GM23248 (cell line): ENCODE measurements around the gene MTCL1. TPM values are rescaled to one million over a fixed set of nuclear protein-coding genes. Genes with fewer than 3 reads are reported as not detected.

Experiments
- DNase-seq: peaks from one replicate; pipeline ENCODE4 v3.0.0-alpha.2; 2015
- H2AFZ ChIP-seq: fragments of 200-600 bp; sonication (generic); 2 replicates; pipeline ENCODE4 v1.6.1; 2016; ENCODE audit warnings: antibody characterized with exemption
- H3F3A ChIP-seq: fragments of 200-600 bp; sonication (generic); 2 replicates; pipeline ENCODE4 v1.6.1; 2016; ENCODE audit warnings: mild to moderate bottlenecking, antibody characterized with exemption, mixed run types; ENCODE audit not compliant: insufficient read depth
- H3K27ac ChIP-seq: fragments of 200-600 bp; sonication (generic); 2 replicates; pipeline ENCODE4 v1.5.1; 2016; ENCODE audit warnings: mild to moderate bottlenecking
- H3K27me3 ChIP-seq: fragments of 200-600 bp; sonication (generic); replicated peaks from 2 replicates; pipeline ENCODE4 v1.6.1; 2016; ENCODE audit warnings: mild to moderate bottlenecking; ENCODE audit not compliant: insufficient read depth
- H3K36me3 ChIP-seq: fragments of 200-600 bp; sonication (generic); 2 replicates; pipeline ENCODE4 v1.6.1; 2016; ENCODE audit warnings: low read depth, mild to moderate bottlenecking
- H3K4me1 ChIP-seq: fragments of 200-600 bp; sonication (generic); 2 replicates; pipeline ENCODE4 v1.6.1; 2016; ENCODE audit warnings: mild to moderate bottlenecking; ENCODE audit not compliant: insufficient read depth
- H3K4me2 ChIP-seq: fragments of 200-600 bp; sonication (generic); one replicate; pipeline ENCODE4 v1.6.1; 2016; ENCODE audit warnings: mild to moderate bottlenecking; ENCODE audit not compliant: unreplicated experiment
- H3K4me3 ChIP-seq: fragments of 200-600 bp; sonication (generic); 2 replicates; pipeline ENCODE4 v1.5.1; 2016; ENCODE audit warnings: mild to moderate bottlenecking
- H3K79me2 ChIP-seq: fragments of 200-600 bp; sonication (generic); 2 replicates; pipeline ENCODE4 v1.6.1; 2016; ENCODE audit warnings: mild to moderate bottlenecking; ENCODE audit not compliant: insufficient read depth
- H3K9ac ChIP-seq: fragments of 200-600 bp; sonication (generic); 2 replicates; pipeline ENCODE4 v1.6.1; 2016; ENCODE audit warnings: mild to moderate bottlenecking
- H3K9me2 ChIP-seq: fragments of 200-600 bp; sonication (generic); 2 replicates; pipeline ENCODE4 v1.6.1; 2016; ENCODE audit warnings: mixed run types, mild to moderate bottlenecking, moderate library complexity; ENCODE audit not compliant: insufficient read depth
- H3K9me3 ChIP-seq: fragments of 200-600 bp; sonication (generic); one replicate; pipeline ENCODE4 v1.6.1; 2017; ENCODE audit warnings: low read depth
- H4K20me1 ChIP-seq: fragments of 200-600 bp; sonication (generic); 2 replicates; pipeline ENCODE4 v1.6.0; 2016; ENCODE audit not compliant: insufficient read depth
- EZH2 ChIP-seq: fragments of 200-600 bp; sonication (generic); IDR thresholded peaks from 2 replicates; pipeline ENCODE4 v1.6.1; 2018; ENCODE audit warnings: antibody characterized with exemption, mild to moderate bottlenecking; ENCODE audit not compliant: insufficient read depth, poor library complexity, severe bottlenecking
- EZH2phosphoT487 ChIP-seq: fragments of 200-600 bp; sonication (generic); IDR thresholded peaks from 2 replicates; pipeline ENCODE4 v1.6.1; 2018; ENCODE audit warnings: antibody characterized with exemption, moderate library complexity, mild to moderate bottlenecking, low read depth; ENCODE audit not compliant: insufficient read depth
- WGBS, 2 experiments: methylation state at CpG; one replicate each; pipeline ENCODE4 v1.1.6; 2015 to 2017; ENCODE audit warnings: low lambda C conversion rate in 2 of 2, low coverage in 1 of 2; ENCODE audit errors: missing lambda C conversion rate in 2 of 2; 5-methylcytosine and 5-hydroxymethylcytosine counted together
- in situ Hi-C: fragments of 300-500 bp; cut with MboI; formaldehyde crosslinking; loops from 2 replicates; pipeline ENCODE4 v1.15.0; 2020
- polyA plus RNA-seq: library from polyadenylated mRNA; unstranded; fragments of >200 nt; fragmentation: Nextera tagmentation; extraction: Ambion mirVana; gene quantifications from 2 replicates; pipeline ENCODE4 v1.2.1, GENCODE V29; 2016
- total RNA-seq: library from RNA; depleted of rRNA; stranded (reverse); fragments of >200 nt; shearing (Covaris generic); gene quantifications from 2 replicates; pipeline ENCODE4 v1.2.3, GENCODE V29; 2014

The MTCL1 gene
- total and polyA plus RNA-seq, 2 experiments from 2014 or later: 10.3 to 36.9 TPM

DNA sequence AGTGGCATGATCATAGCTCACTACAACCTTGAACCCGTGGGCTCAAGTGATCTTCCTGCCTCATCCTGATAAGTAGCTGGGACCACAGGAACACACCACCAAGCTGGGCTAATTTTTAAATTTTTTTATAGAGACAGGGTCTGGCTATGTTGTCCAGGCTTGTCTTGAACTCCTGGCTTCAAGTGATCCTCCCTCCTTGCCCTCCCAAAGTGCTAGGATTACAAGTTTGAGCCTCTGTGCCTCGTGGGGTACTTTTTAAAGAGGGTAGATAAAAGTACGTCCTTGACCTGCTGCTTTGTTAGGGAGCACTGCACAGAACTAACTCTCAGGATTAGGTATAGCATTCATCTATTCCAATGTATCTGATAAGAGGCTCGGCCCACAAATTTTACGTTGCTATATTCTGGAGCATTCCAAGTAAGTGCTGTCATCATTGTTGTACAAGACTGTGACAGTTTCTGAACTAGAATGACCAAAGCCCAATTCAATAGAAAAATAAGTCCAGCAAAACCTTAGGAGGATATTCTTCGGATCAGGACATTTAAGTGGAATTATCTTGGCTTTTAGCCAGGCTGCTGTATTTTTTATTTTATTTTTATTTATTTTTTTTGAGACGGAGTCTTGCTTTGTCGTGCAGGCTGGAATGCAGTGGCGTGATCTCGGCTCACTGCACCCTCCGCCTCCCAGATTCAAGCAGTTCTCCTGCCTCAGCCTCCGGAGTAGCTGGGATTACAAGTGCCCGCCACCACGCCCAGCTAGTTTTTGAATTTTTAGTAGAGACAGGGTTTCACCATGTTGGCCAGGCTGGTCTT is 4.1 kb downstream of the MTCL1 start:
- no peaks in the 10 kb centered on the region; the same call in 1 of the 2 replicates for H3K36me3 ChIP-seq
- DNase-seq: no peak
- H3K4me1 ChIP-seq: peaks cover 10% of the 10 kb centered on the region; the same call in 1 of the 2 replicates
- H3K9me3 ChIP-seq: no peaks in the 10 kb centered on the region
- in situ Hi-C loops: no loop called here
- H3K79me2 ChIP-seq: peaks cover 76% of the 10 kb centered on the region
- H3K9ac ChIP-seq: no peak overlapping the region
- H3K27ac ChIP-seq: no peak overlapping the region
- peaks cover 9% of the 10 kb centered on the region; the same call in 1 of the 2 replicates for H4K20me1 ChIP-seq
- H3K4me3 ChIP-seq: 0 out of 2 replicates have a peak overlapping the region, but pooled peaks have one; percentile 18
- H3K27me3 ChIP-seq: no peaks in the 10 kb centered on the region
- no peaks in the 10 kb centered on the region for H3K9me2 ChIP-seq
- H3K4me2 ChIP-seq: peak overlapping the region; percentile 85
- H3F3A ChIP-seq: peaks cover 20% of the 10 kb centered on the region; the same call in 1 of the 2 replicates
- H2AFZ ChIP-seq: no peak overlapping the region
- 87 to 89% methylated on average over 14 of the region's 14 CpGs for WGBS, 2 experiments
- TF ChIP-seq EZH2phosphoT487: no peak
- no peak for TF ChIP-seq EZH2

DNA sequence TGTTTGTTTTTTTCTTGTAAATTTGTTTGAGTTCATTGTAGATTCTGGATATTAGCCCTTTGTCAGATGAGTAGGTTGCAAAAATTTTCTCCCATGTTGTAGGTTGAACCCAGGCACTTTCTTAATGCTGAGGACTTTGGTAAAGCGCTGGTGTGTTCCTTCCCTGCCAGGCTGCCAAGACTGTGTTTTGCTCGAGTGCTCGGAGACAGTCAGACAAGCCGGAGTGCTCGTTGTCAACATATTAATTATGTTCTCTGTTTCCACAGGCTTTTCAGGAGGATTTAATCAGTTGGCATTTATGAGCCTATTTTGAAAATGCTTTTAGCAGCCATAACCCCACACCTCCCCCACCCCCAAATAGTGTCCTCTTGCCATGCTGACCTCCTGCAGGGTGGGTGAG is 6.4 kb downstream of the MTCL1 start:
- Histone ChIP-seq H2AFZ (no peak overlapping the region), H3K27me3 (no peaks in the 10 kb centered on the region), H3K4me2 (no peak overlapping the region), H3K9me2 (no peaks in the 10 kb centered on the region), H3K27ac (no peak overlapping the region), H3K36me3 (peaks cover 9% of the 10 kb centered on the region; the same call in 1 of the 2 replicates), H3F3A (peaks cover 20% of the 10 kb centered on the region; the same call in 1 of the 2 replicates), H3K4me1 (peaks cover 10% of the 10 kb centered on the region; the same call in 1 of the 2 replicates), H3K79me2 (peaks cover 91% of the 10 kb centered on the region), H3K9ac (no peak overlapping the region), H3K9me3 (no peaks in the 10 kb centered on the region), H4K20me1 (peaks cover 16% of the 10 kb centered on the region; the same call in 1 of the 2 replicates), H3K4me3 (no peak overlapping the region)
- WGBS, 2 experiments: 41 to 51% methylated on average over 5 of the region's 5 CpGs
- DNase-seq: no peak
- in situ Hi-C loops: no loop called here
- TF ChIP-seq EZH2: no peak
- TF ChIP-seq EZH2phosphoT487: no peak

DNA sequence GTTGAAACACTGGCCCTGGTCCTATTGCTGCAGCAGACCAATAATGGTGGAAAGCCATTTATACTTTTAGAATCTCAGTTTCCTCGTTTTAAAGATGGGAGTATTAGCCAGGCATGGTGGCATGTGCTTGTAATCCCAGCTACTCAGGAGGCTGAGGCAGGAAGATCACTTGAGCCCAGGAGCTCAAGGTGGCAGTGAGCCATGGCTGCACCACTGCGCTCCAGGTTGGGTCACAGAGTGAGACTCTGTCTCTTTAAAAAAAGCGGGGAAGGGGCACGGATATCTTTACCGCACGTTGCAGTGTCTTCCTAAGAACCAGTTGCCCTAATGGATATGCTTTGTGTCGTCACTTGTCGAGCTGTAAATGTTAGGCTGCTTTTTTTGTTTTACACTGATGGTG is 8.3 kb downstream of the MTCL1 start:
- WGBS, 2 experiments: 63 to 65% methylated on average over 8 of the region's 8 CpGs
- no peak overlapping the region for H3K4me2 ChIP-seq
- H3K27me3 ChIP-seq: no peaks in the 10 kb centered on the region
- no peaks in the 10 kb centered on the region for H3K9me2 ChIP-seq
- no peak overlapping the region for H3K4me3 ChIP-seq
- in situ Hi-C loops: no loop called here
- H3F3A ChIP-seq: peaks cover 8% of the 10 kb centered on the region; the same call in 1 of the 2 replicates
- H2AFZ ChIP-seq: no peak overlapping the region
- peaks cover 91% of the 10 kb centered on the region for H3K79me2 ChIP-seq
- peaks cover 22% of the 10 kb centered on the region; the same call in 1 of the 2 replicates for H3K36me3 ChIP-seq
- TF ChIP-seq EZH2phosphoT487 (no peak), EZH2 (no peak)
- H3K27ac ChIP-seq: no peak overlapping the region
- peaks cover 16% of the 10 kb centered on the region; the same call in 1 of the 2 replicates for H4K20me1 ChIP-seq
- H3K9me3 ChIP-seq: no peaks in the 10 kb centered on the region
- DNase-seq: no peak
- peaks cover 2% of the 10 kb centered on the region; the same call in 1 of the 2 replicates for H3K4me1 ChIP-seq
- H3K9ac ChIP-seq: no peak overlapping the region

DNA sequence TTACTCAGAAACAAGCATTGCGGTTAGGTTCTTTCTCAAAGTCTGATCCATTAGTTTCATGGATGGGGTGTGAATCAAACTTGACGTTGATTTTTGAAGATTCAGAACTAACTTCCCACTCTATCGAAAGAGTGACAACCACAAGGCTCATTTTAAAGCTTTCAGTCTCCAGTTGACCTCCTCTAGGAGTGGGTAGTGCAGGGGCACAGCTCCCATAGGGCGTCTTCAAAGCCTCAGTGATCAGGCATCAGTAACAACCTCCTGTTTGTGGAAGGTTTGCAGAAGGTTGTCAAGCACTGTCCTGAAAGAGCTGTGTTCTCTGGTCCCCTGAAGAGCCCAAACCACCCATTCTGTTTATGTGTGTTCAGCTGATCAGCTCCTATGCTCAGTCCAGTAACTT is 10.2 kb downstream of the MTCL1 start:
- peaks cover 91% of the 10 kb centered on the region for H3K79me2 ChIP-seq

More for the DNA sequence above, 10.2 kb downstream of the MTCL1 start:
- Histone ChIP-seq H3K27me3 (no peaks in the 10 kb centered on the region), H2AFZ (no peak overlapping the region), H3K4me2 (no peak overlapping the region), H3F3A (peaks cover 10% of the 10 kb centered on the region; the same call in 1 of the 2 replicates), H3K36me3 (peaks cover 35% of the 10 kb centered on the region), H3K27ac (no peak overlapping the region), H3K9ac (no peak overlapping the region), H3K9me2 (no peaks in the 10 kb centered on the region), H4K20me1 (peaks cover 16% of the 10 kb centered on the region; the same call in 1 of the 2 replicates), H3K4me1 (no peaks in the 10 kb centered on the region), H3K9me3 (no peaks in the 10 kb centered on the region), H3K4me3 (no peak overlapping the region)
- no peak for TF ChIP-seq EZH2phosphoT487
- no peak for TF ChIP-seq EZH2
- 96 to 98% methylated on average over 4 of the region's 4 CpGs for WGBS, 2 experiments
- in situ Hi-C loops: no loop called here
- no peak for DNase-seq
